Parathyroid adenoma (tissue), 2 donors: ENCODE results near the gene WDR26.
A peak's percentile ranks its signal among the peaks of the same experiment; 100 is the strongest.
"Not testable (repeated sequence)": the region's sequence is repeated elsewhere in the genome, so short reads cannot be mapped to it uniquely, and the experiment has no call there.

Source experiments
- H2AFZ ChIP-seq: fragments of 300-600 bp; sonication (generic); one replicate; pipeline ENCODE4 v1.7.0; 2017; ENCODE audit warnings: antibody characterized with exemption, mild to moderate bottlenecking
- H3K27ac ChIP-seq: fragments of 300-600 bp; sonication (generic); one replicate; pipeline ENCODE4 v1.7.0; 2017
- H3K27me3 ChIP-seq: fragments of 300-600 bp; sonication (generic); one replicate; pipeline ENCODE4 v1.7.0; 2017; ENCODE audit warnings: low read length; ENCODE audit not compliant: control insufficient read depth, insufficient read depth
- H3K36me3 ChIP-seq: fragments of 300-600 bp; sonication (generic); one replicate; pipeline ENCODE4 v1.7.0; 2017; ENCODE audit warnings: low read length; ENCODE audit not compliant: control insufficient read depth, insufficient read depth
- H3K4me1 ChIP-seq: fragments of 300-600 bp; sonication (generic); one replicate; pipeline ENCODE4 v1.7.0; 2017; ENCODE audit warnings: control low read depth
- H3K4me2 ChIP-seq: fragments of 300-600 bp; sonication (generic); one replicate; pipeline ENCODE4 v1.7.0; 2017; ENCODE audit warnings: low read length
- H3K4me3 ChIP-seq: fragments of 300-600 bp; sonication (generic); one replicate; pipeline ENCODE4 v1.7.0; 2017; ENCODE audit warnings: low read depth, low read length
- H3K79me2 ChIP-seq: fragments of 300-600 bp; sonication (generic); one replicate; pipeline ENCODE4 v1.7.0; 2017; ENCODE audit warnings: control low read depth
- H3K9ac ChIP-seq: fragments of 300-600 bp; sonication (generic); one replicate; pipeline ENCODE4 v1.7.0; 2017; ENCODE audit warnings: mild to moderate bottlenecking
- H3K9me3 ChIP-seq: fragments of 300-600 bp; sonication (generic); one replicate; pipeline ENCODE4 v1.7.0; 2017; ENCODE audit warnings: low read length; ENCODE audit not compliant: control insufficient read depth
- CTCF ChIP-seq: fragments of 300-600 bp; sonication (generic); IDR thresholded peaks from one replicate; pipeline ENCODE4 v1.7.0; 2017; ENCODE audit warnings: antibody characterized with exemption, mild to moderate bottlenecking
- donor health status: primary hyperparathyroidism.

WDR26 gene

GRCh38 chr1:224432146-224432545 lies 2.5 kb downstream of the WDR26 start:
- Histone ChIP-seq H3K4me2 (peak overlapping the region; percentile 83), H3K79me2 (peaks cover 9% of the 10 kb centered on the region), H3K9ac (no peak overlapping the region), H2AFZ (no peak overlapping the region), H3K36me3 (no peaks in the 10 kb centered on the region), H3K4me3 (peak overlapping the region; percentile 66), H3K4me1 (no peaks in the 10 kb centered on the region), H3K27ac (peak overlapping the region; percentile 15), H3K27me3 (no peaks in the 10 kb centered on the region), H3K9me3 (no peaks in the 10 kb centered on the region)
- TF ChIP-seq CTCF = no peak

- H3K9me3 ChIP-seq = no peaks in the 10 kb centered on the region
- H3K9ac ChIP-seq = no peak overlapping the region
- TF ChIP-seq CTCF = no peak
- H2AFZ ChIP-seq = no peak overlapping the region
- H3K27ac ChIP-seq = peak overlapping the region; percentile 15
- H3K27me3 ChIP-seq = no peaks in the 10 kb centered on the region
- no peaks in the 10 kb centered on the region for H3K36me3 ChIP-seq
- H3K4me1 ChIP-seq = no peaks in the 10 kb centered on the region
- H3K4me3 ChIP-seq = peak overlapping the region; percentile 22
- H3K79me2 ChIP-seq = peaks cover 7% of the 10 kb centered on the region
- peak overlapping the region; percentile 83 for H3K4me2 ChIP-seq
Observed at GRCh38 chr1:224431726-224432125, 2.9 kb downstream of the WDR26 start.

- H3K36me3 ChIP-seq = no peaks in the 10 kb centered on the region
- H3K9me3 ChIP-seq = no peaks in the 10 kb centered on the region
- H3K79me2 ChIP-seq = peaks cover 6% of the 10 kb centered on the region
- no peak overlapping the region for H3K27ac ChIP-seq
- no peaks in the 10 kb centered on the region for H3K4me1 ChIP-seq
- H3K27me3 ChIP-seq = no peaks in the 10 kb centered on the region
- H3K4me3 ChIP-seq = no peak overlapping the region
- peak overlapping the region; percentile 26 for H3K4me2 ChIP-seq
- TF ChIP-seq CTCF = no peak
- H2AFZ ChIP-seq = no peak overlapping the region
- no peak overlapping the region for H3K9ac ChIP-seq
Observed at GRCh38 chr1:224430511-224431113, 4.0 kb downstream of the WDR26 start.

- Histone ChIP-seq H3K4me2 (no peak overlapping the region), H2AFZ (no peak overlapping the region), H3K79me2 (peaks cover 3% of the 10 kb centered on the region), H3K27ac (no peak overlapping the region), H3K4me3 (peak overlapping the region; percentile 9), H3K9ac (no peak overlapping the region), H3K27me3 (no peaks in the 10 kb centered on the region), H3K4me1 (no peaks in the 10 kb centered on the region), H3K36me3 (no peaks in the 10 kb centered on the region), H3K9me3 (no peaks in the 10 kb centered on the region)
- TF ChIP-seq CTCF = no peak
Observed at GRCh38 chr1:224429616-224430326, 4.8 kb downstream of the WDR26 start.

GRCh38 chr1:224428713-224429112 lies 5.9 kb downstream of the WDR26 start:
- H2AFZ ChIP-seq, H3K79me2 ChIP-seq, H3K36me3 ChIP-seq, H3K9me3 ChIP-seq, H3K4me2 ChIP-seq, H3K27me3 ChIP-seq, H3K9ac ChIP-seq, H3K4me1 ChIP-seq, H3K27ac ChIP-seq, H3K4me3 ChIP-seq: not testable (repeated sequence)
